ENCODE measurements around the gene FAM111B. TPM values are rescaled to one million over a fixed set of nuclear protein-coding genes. Genes with fewer than 3 reads are reported as not detected.

The FAM111B gene, protein sequence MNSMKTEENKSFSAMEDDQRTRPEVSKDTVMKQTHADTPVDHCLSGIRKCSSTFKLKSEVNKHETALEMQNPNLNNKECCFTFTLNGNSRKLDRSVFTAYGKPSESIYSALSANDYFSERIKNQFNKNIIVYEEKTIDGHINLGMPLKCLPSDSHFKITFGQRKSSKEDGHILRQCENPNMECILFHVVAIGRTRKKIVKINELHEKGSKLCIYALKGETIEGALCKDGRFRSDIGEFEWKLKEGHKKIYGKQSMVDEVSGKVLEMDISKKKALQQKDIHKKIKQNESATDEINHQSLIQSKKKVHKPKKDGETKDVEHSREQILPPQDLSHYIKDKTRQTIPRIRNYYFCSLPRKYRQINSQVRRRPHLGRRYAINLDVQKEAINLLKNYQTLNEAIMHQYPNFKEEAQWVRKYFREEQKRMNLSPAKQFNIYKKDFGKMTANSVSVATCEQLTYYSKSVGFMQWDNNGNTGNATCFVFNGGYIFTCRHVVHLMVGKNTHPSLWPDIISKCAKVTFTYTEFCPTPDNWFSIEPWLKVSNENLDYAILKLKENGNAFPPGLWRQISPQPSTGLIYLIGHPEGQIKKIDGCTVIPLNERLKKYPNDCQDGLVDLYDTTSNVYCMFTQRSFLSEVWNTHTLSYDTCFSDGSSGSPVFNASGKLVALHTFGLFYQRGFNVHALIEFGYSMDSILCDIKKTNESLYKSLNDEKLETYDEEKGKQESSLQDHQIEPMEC
- polyA plus RNA-seq (2012; rRNA removed), result 0.94 and 1.0 TPM in 2 replicates
- polyA plus RNA-seq (2012; cell fraction: cytosol; rRNA removed), result 1.2 and 1.4 TPM in 2 replicates
- polyA plus RNA-seq (2012; cell fraction: nucleus; rRNA removed), result 0.36 and 0.49 TPM in 2 replicates

DNA sequence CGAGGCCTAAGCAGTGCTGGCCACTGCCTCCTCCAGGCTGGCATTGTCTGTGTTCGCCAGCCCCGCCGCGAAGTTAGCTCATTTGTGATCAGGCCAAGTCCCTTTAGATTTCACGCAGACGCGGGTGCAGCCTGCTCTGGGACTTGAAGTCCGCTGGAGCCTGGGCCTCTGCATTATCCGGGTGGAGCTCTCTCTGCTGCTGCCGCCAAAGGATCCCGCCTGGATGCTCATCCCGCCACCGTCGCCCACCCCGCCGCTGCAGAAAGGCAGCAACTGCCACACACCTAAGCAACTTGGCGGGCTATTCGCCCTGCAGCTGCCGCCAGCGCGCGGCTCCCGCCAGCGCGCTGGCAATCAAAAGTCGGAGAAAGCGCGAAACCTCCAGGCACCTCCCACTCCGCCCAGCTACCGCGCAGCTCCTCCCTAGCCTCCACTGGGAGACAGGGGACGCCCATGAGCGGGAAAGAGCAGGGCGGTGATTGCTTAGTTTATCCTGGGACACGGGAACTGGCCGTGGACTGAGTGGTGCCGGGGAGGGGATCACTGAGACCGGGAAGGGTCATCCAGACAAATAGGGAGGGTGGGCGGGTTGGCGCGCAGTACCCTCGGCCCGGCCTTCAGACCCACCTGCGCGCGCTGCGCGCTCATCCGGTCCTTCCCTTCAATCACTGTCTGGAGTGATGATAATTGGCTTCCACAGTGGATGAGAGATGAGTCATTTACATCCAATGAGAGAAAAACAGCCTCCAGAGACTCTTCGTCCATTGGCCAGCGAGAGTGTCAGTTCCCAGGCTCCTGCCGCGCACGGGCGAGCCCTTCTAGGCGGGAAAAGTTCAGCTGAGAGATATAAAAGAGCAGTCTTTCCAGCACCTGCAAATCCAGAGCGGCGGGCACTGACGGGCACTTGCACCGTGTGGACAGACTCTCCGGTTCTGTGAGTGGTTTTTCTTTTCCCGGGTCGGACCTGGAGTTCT, at the start of gene FAM111B:
FAM111B (plus strand) TSS at position 875 of the 974 bp plus-strand sequence. CDS start 2,389 bp downstream, outside the sequence.
- Histone ChIP-seq H3K36me3 (replicated peaks in 1 of 2; ENCODE audit: control insufficient read depth in 1 of 2, insufficient read depth in 2 of 2, low read length in 1 of 2) (no peaks in the 10 kb centered on the region), H4K20me1 (ENCODE audit: insufficient read depth) (no peaks in the 10 kb centered on the region), H3F3A (replicated peaks; ENCODE audit: insufficient read depth) (no peaks in the 10 kb centered on the region), H3K27me3 (ENCODE audit: insufficient read depth) (no peaks in the 10 kb centered on the region), H3K9me2 (no peaks in the 10 kb centered on the region), H3K9me3 (no peaks in the 10 kb centered on the region), H3K4me2 (peak within 1 kb of the TSS; percentile 86), H3K79me2 (ENCODE audit: insufficient read depth) (no peaks in the 10 kb centered on the region), H3K4me3 (ENCODE audit: low read depth in 2 of 2, low read length in 1 of 2) (peak within 1 kb of the TSS; percentile 58 to 66), H2AFZ (ENCODE audit: low read depth) (peak within 1 kb of the TSS; percentile 92), H3K9ac (peak within 1 kb of the TSS; percentile 31; the same call in 1 of the 2 replicates), H3K27ac (ENCODE audit: low read depth in 2 of 2, low read length in 1 of 2) (peak within 1 kb of the TSS in 1 of 2 experiments; percentile 50; a peak in 1 of 4 replicates), H3K4me1 (ENCODE audit: control insufficient read depth in 1 of 2, insufficient read depth in 2 of 2, low read depth in 1 of 2, low read length in 1 of 2) (peaks cover 0 to 10% of the 10 kb centered on the region in 2 experiments; a peak in 2 of 4 replicates)
- peak; percentile 86 for DNase-seq
- CTCF ChIA-PET, result interaction anchor here (1.0 to 3.4 kb wide), 6 partner anchors 10 to 65 kb away, joined by 3 to 27 read pairs (median 10); partner anchors contain the start of gene DTX4
- POLR2A ChIA-PET, result interaction anchor here (0.6 kb wide), 1 partner anchor 15 kb away, joined by 3 read pairs; no protein-coding TSS in a partner anchor
- 1% methylated on average over 35 of the region's 64 CpGs for WGBS (ENCODE audit: low lambda C conversion rate)
- TF ChIP-seq ELF1 (IDR thresholded peaks at IDR 0.05), result no peak
- TF ChIP-seq, protein P1, sequence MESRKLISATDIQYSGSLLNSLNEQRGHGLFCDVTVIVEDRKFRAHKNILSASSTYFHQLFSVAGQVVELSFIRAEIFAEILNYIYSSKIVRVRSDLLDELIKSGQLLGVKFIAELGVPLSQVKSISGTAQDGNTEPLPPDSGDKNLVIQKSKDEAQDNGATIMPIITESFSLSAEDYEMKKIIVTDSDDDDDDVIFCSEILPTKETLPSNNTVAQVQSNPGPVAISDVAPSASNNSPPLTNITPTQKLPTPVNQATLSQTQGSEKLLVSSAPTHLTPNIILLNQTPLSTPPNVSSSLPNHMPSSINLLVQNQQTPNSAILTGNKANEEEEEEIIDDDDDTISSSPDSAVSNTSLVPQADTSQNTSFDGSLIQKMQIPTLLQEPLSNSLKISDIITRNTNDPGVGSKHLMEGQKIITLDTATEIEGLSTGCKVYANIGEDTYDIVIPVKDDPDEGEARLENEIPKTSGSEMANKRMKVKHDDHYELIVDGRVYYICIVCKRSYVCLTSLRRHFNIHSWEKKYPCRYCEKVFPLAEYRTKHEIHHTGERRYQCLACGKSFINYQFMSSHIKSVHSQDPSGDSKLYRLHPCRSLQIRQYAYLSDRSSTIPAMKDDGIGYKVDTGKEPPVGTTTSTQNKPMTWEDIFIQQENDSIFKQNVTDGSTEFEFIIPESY (IDR thresholded peaks at IDR 0.05; ENCODE audit: borderline replicate concordance, low read depth), result no peak
- peak; percentile 46; the same call in 1 of the 2 replicates for TF ChIP-seq RFX5 (IDR thresholded peaks at IDR 0.05; ENCODE audit: low read length)
- no peak for TF ChIP-seq MEF2A (IDR thresholded peaks at IDR 0.05; ENCODE audit: borderline replicate concordance, low read depth)
- TF ChIP-seq FOXJ3 (CRISPR knock-in tag; IDR thresholded peaks at IDR 0.05), result no peak
- no peak for TF ChIP-seq FOXM1 (IDR thresholded peaks at IDR 0.05; ENCODE audit: low read depth)
- TF ChIP-seq EP300 (IDR thresholded peaks at IDR 0.05; ENCODE audit: borderline replicate concordance in 1 of 2, low read depth in 1 of 2, low read length in 1 of 2), result no peak
- TF ChIP-seq, protein P2, sequence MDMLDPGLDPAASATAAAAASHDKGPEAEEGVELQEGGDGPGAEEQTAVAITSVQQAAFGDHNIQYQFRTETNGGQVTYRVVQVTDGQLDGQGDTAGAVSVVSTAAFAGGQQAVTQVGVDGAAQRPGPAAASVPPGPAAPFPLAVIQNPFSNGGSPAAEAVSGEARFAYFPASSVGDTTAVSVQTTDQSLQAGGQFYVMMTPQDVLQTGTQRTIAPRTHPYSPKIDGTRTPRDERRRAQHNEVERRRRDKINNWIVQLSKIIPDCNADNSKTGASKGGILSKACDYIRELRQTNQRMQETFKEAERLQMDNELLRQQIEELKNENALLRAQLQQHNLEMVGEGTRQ (IDR thresholded peaks at IDR 0.05; ENCODE audit: borderline replicate concordance, low read depth, low read length), result no peak
- TF ChIP-seq, protein P3, sequence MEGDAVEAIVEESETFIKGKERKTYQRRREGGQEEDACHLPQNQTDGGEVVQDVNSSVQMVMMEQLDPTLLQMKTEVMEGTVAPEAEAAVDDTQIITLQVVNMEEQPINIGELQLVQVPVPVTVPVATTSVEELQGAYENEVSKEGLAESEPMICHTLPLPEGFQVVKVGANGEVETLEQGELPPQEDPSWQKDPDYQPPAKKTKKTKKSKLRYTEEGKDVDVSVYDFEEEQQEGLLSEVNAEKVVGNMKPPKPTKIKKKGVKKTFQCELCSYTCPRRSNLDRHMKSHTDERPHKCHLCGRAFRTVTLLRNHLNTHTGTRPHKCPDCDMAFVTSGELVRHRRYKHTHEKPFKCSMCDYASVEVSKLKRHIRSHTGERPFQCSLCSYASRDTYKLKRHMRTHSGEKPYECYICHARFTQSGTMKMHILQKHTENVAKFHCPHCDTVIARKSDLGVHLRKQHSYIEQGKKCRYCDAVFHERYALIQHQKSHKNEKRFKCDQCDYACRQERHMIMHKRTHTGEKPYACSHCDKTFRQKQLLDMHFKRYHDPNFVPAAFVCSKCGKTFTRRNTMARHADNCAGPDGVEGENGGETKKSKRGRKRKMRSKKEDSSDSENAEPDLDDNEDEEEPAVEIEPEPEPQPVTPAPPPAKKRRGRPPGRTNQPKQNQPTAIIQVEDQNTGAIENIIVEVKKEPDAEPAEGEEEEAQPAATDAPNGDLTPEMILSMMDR (IDR thresholded peaks at IDR 0.05), result no peak
- TF ChIP-seq SIN3A (IDR thresholded peaks at IDR 0.05; ENCODE audit: borderline replicate concordance, low read depth, low read length), result no peak; the same call in 1 of the 2 replicates
- no peak for TF ChIP-seq TEAD4 (IDR thresholded peaks at IDR 0.05; ENCODE audit: borderline replicate concordance, insufficient read depth)
- TF ChIP-seq, protein P4, sequence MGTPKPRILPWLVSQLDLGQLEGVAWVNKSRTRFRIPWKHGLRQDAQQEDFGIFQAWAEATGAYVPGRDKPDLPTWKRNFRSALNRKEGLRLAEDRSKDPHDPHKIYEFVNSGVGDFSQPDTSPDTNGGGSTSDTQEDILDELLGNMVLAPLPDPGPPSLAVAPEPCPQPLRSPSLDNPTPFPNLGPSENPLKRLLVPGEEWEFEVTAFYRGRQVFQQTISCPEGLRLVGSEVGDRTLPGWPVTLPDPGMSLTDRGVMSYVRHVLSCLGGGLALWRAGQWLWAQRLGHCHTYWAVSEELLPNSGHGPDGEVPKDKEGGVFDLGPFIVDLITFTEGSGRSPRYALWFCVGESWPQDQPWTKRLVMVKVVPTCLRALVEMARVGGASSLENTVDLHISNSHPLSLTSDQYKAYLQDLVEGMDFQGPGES (IDR thresholded peaks at IDR 0.05; ENCODE audit: low read depth, low read length), result peak; percentile 65
- TF ChIP-seq, protein P5, sequence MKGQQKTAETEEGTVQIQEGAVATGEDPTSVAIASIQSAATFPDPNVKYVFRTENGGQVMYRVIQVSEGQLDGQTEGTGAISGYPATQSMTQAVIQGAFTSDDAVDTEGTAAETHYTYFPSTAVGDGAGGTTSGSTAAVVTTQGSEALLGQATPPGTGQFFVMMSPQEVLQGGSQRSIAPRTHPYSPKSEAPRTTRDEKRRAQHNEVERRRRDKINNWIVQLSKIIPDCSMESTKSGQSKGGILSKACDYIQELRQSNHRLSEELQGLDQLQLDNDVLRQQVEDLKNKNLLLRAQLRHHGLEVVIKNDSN (IDR thresholded peaks at IDR 0.05; ENCODE audit: borderline replicate concordance, low read depth), result no peak
- TF ChIP-seq, protein P6, sequence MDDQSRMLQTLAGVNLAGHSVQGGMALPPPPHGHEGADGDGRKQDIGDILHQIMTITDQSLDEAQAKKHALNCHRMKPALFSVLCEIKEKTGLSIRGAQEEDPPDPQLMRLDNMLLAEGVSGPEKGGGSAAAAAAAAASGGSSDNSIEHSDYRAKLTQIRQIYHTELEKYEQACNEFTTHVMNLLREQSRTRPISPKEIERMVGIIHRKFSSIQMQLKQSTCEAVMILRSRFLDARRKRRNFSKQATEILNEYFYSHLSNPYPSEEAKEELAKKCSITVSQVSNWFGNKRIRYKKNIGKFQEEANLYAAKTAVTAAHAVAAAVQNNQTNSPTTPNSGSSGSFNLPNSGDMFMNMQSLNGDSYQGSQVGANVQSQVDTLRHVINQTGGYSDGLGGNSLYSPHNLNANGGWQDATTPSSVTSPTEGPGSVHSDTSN (IDR thresholded peaks at IDR 0.05), result peak; percentile 98
- no peak for TF ChIP-seq RCOR1 (IDR thresholded peaks at IDR 0.05; ENCODE audit: low read length)
- TF ChIP-seq POLR2AphosphoS5 (IDR thresholded peaks at IDR 0.05; ENCODE audit: low read depth, low read length), result no peak
- TF ChIP-seq TCF12 (IDR thresholded peaks at IDR 0.05), result no peak
- no peak for TF ChIP-seq EZH2phosphoT487 (IDR thresholded peaks at IDR 0.05; ENCODE audit: borderline replicate concordance, low read depth)
- TF ChIP-seq RXRA (IDR thresholded peaks at IDR 0.05; ENCODE audit: borderline replicate concordance, low read depth), result no peak
- peak; percentile 59 for TF ChIP-seq JUND (IDR thresholded peaks at IDR 0.05)
